ENCODE measurements around the gene PGLYRP1.

DNA sequence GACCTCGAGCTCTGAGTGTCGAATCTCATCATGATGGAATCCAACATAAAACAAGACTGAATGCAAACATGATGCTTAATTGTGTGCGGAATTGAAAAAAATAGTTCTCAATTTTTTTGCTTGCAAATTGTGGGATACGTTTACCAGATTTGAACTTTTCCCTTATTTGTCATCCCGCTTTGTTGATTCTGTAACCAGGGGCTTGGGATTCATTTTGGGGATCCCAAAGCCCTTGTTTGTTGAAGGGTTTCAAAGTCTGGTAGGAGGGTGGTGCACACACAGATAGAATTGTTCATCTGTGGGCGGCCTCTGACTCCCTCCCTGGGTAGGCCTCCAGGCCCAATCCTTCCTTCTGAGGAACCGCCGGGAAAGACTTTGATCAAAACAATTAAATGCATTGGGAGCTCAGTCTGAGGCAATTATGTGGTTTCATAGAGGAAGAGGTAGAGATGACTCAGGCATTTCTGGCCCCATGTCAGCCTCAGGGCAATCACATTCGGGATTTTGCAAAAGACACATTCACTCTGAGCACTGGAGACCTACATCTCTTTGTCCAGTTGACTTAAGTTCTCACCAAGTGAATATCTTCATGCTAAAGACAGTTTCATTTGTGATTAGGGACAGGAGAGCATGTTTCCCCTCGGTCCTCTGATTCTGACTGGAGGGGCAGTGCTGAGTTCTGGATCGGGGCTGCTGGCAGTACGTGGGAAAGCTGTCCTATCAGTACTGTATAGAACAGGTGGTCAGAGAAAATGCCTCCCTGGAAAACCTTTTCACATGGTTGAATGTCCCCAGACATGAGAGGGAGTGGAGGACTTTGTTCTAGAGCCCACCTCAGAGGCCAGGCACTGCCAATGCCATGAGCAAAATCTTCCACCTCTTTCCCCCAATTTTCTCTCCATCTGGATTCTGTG, 45.7 kb upstream of the PGLYRP1 start:
- TF ChIP-seq CTCF (IDR thresholded peaks at IDR 0.05), result no peak
- no peak for TF ChIP-seq NFYB (CRISPR knock-in tag; conservative IDR thresholded peaks at IDR 0.05; ENCODE audit: low read depth)
- no peak for TF ChIP-seq ZNF512 (CRISPR knock-in tag; IDR thresholded peaks at IDR 0.05; ENCODE audit: borderline replicate concordance)
- no peak for TF ChIP-seq USF1 (CRISPR knock-in tag; IDR thresholded peaks at IDR 0.05)
- TF ChIP-seq ELF4 (CRISPR knock-in tag; IDR thresholded peaks at IDR 0.05; ENCODE audit: low read depth), result no peak
- TF ChIP-seq, protein P1, sequence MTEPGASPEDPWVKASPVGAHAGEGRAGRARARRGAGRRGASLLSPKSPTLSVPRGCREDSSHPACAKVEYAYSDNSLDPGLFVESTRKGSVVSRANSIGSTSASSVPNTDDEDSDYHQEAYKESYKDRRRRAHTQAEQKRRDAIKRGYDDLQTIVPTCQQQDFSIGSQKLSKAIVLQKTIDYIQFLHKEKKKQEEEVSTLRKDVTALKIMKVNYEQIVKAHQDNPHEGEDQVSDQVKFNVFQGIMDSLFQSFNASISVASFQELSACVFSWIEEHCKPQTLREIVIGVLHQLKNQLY (CRISPR knock-in tag; IDR thresholded peaks at IDR 0.05), result no peak
- TF ChIP-seq, protein P2, sequence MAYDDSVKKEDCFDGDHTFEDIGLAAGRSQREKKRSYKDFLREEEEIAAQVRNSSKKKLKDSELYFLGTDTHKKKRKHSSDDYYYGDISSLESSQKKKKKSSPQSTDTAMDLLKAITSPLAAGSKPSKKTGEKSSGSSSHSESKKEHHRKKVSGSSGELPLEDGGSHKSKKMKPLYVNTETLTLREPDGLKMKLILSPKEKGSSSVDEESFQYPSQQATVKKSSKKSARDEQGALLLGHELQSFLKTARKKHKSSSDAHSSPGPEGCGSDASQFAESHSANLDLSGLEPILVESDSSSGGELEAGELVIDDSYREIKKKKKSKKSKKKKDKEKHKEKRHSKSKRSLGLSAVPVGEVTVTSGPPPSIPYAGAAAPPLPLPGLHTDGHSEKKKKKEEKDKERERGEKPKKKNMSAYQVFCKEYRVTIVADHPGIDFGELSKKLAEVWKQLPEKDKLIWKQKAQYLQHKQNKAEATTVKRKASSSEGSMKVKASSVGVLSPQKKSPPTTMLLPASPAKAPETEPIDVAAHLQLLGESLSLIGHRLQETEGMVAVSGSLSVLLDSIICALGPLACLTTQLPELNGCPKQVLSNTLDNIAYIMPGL (CRISPR knock-in tag; IDR thresholded peaks at IDR 0.05), result no peak
- TF ChIP-seq CREM (CRISPR knock-in tag; IDR thresholded peaks at IDR 0.05), result no peak
- TF ChIP-seq FOXP1 (CRISPR knock-in tag; IDR thresholded peaks at IDR 0.05; ENCODE audit: borderline replicate concordance), result no peak
- TF ChIP-seq RELA (CRISPR knock-in tag; IDR thresholded peaks at IDR 0.05; ENCODE audit: borderline replicate concordance), result no peak
- TF ChIP-seq GABPB1 (CRISPR knock-in tag; IDR thresholded peaks at IDR 0.05), result no peak
- TF ChIP-seq TCF7 (CRISPR knock-in tag; IDR thresholded peaks at IDR 0.05; ENCODE audit: low read depth), result no peak
- TF ChIP-seq MAX (CRISPR knock-in tag; IDR thresholded peaks at IDR 0.05), result no peak
